Activated B cell treated with CpG ODN at 0.5 μM for 24 hours (primary cell): Measurements from ENCODE around the gene ALLC. TPM values are rescaled to one million over a fixed set of nuclear protein-coding genes. Genes with fewer than 3 reads are reported as not detected.
A peak's percentile ranks its signal among the peaks of the same experiment; 100 is the strongest.

Experiments used
- ATAC-seq: fragments of 200-7000 bp; cut with Tn5 transposase; one replicate; pipeline ENCODE4 v1.10.0; 2021; ENCODE audit warnings: low read depth, mild to moderate bottlenecking, moderate library complexity
- CTCF ChIA-PET: fragments of 350-600 bp; sonication (Branson Sonifier 250); formaldehyde crosslinking; loops from one replicate; lab custom pipeline; 2021; ENCODE audit warnings: antibody characterized with exemption; lab: Charles Lee
- POLR2A ChIA-PET: fragments of 350-600 bp; sonication (Branson Sonifier 250); formaldehyde crosslinking; loops from one replicate; lab custom pipeline; 2021; ENCODE audit warnings: antibody characterized with exemption; lab: Charles Lee
- DNase-seq: peaks from one replicate; pipeline ENCODE4 v3.0.0; 2022
- H3K27ac Mint-ChIP-seq: one replicate; pipeline ENCODE4 v1.8.0; 2020; ENCODE audit warnings: mixed read lengths
- H3K27me3 Mint-ChIP-seq: one replicate; pipeline ENCODE4 v1.8.0; 2021; ENCODE audit warnings: mixed read lengths
- H3K36me3 Mint-ChIP-seq: one replicate; pipeline ENCODE4 v1.8.0; 2021; ENCODE audit warnings: low read depth, mixed read lengths
- H3K4me1 Mint-ChIP-seq: one replicate; pipeline ENCODE4 v1.8.0; 2021; ENCODE audit warnings: mixed read lengths
- H3K4me3 Mint-ChIP-seq: one replicate; pipeline ENCODE4 v1.8.0; 2020; ENCODE audit warnings: mild to moderate bottlenecking, mixed read lengths
- H3K9me3 Mint-ChIP-seq: one replicate; pipeline ENCODE4 v1.8.0; 2020; ENCODE audit warnings: mixed read lengths
- intact Hi-C: fragments of 100-400 bp; cut with micrococcal nuclease; formaldehyde crosslinking; loops from one replicate; pipeline ENCODE4 v1.15.1; 2024
- total RNA-seq: library from RNA; stranded (reverse); gene quantifications from 2 replicates; pipeline ENCODE4 v1.2.3, GENCODE V29; 2022
- TF ChIP-seq, protein P1 (sequence below): fragments of 200-600 bp; IDR thresholded peaks from one replicate; pipeline ENCODE4 v1.8.0; 2022; ENCODE audit warnings: antibody characterized with exemption, mild to moderate bottlenecking

The ALLC gene
- total RNA-seq, 1 donor from 2014 or later: not detected

GRCh38 chr2:3662239-3662638, 4.2 kb downstream of the ALLC start:
- POLR2A ChIA-PET: no interaction called here
- no peaks in the 10 kb centered on the region for H3K27me3 Mint-ChIP-seq
- no peak overlapping the region for H3K4me3 Mint-ChIP-seq
- TF ChIP-seq, protein P1, sequence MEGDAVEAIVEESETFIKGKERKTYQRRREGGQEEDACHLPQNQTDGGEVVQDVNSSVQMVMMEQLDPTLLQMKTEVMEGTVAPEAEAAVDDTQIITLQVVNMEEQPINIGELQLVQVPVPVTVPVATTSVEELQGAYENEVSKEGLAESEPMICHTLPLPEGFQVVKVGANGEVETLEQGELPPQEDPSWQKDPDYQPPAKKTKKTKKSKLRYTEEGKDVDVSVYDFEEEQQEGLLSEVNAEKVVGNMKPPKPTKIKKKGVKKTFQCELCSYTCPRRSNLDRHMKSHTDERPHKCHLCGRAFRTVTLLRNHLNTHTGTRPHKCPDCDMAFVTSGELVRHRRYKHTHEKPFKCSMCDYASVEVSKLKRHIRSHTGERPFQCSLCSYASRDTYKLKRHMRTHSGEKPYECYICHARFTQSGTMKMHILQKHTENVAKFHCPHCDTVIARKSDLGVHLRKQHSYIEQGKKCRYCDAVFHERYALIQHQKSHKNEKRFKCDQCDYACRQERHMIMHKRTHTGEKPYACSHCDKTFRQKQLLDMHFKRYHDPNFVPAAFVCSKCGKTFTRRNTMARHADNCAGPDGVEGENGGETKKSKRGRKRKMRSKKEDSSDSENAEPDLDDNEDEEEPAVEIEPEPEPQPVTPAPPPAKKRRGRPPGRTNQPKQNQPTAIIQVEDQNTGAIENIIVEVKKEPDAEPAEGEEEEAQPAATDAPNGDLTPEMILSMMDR: no peak
- CTCF ChIA-PET: interaction anchor here (0.7 kb wide), 1 partner anchor 239 kb away, joined by 3 read pairs; no protein-coding TSS in a partner anchor
- intact Hi-C loops: no loop called here
- no peaks in the 10 kb centered on the region for H3K36me3 Mint-ChIP-seq
- DNase-seq: no peak
- peaks cover 25% of the 10 kb centered on the region for H3K4me1 Mint-ChIP-seq
- no peaks in the 10 kb centered on the region for H3K9me3 Mint-ChIP-seq
- H3K27ac Mint-ChIP-seq: peak overlapping the region; percentile 32
- no peak for ATAC-seq

DNA sequence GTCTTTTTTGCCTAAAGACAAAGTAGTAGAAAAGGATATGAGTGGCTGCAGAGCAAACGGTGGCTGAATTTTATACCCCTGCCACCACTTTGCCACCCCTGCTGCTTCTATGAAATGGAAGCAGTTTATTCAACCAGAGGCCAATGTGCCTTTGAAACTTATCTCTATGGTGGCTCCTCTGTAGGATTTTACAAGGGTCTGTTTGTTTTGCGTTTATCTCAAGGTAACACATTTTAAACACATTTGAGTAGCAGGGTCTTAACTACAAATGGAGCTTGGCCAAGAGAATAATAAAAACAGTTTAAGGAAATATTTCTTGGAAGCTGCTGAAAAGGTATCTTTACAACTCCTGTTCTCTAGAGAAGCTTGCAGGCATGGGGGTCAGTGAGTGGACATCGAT, 6.1 kb downstream of the ALLC start:
- H3K4me1 Mint-ChIP-seq: peaks cover 25% of the 10 kb centered on the region
- ATAC-seq (no peak), DNase-seq (no peak)
- POLR2A ChIA-PET: no interaction called here
- intact Hi-C loops: no loop called here
- no peak overlapping the region for H3K4me3 Mint-ChIP-seq
- H3K36me3 Mint-ChIP-seq: no peaks in the 10 kb centered on the region
- H3K27ac Mint-ChIP-seq: no peak overlapping the region
- H3K9me3 Mint-ChIP-seq: no peaks in the 10 kb centered on the region
- TF ChIP-seq, protein P1: no peak
- H3K27me3 Mint-ChIP-seq: peaks cover 2% of the 10 kb centered on the region
- CTCF ChIA-PET: no interaction called here

- ATAC-seq: no peak
- ChIA-PET POLR2A (no interaction called here), CTCF (no interaction called here)
- Mint-ChIP-seq H3K4me1 (peaks cover 20% of the 10 kb centered on the region), H3K27ac (no peak overlapping the region), H3K36me3 (no peaks in the 10 kb centered on the region), H3K4me3 (no peak overlapping the region), H3K27me3 (peaks cover 5% of the 10 kb centered on the region), H3K9me3 (no peaks in the 10 kb centered on the region)
- TF ChIP-seq, protein P1: no peak
- no peak for DNase-seq
- intact Hi-C loops: no loop called here
Observed at GRCh38 chr2:3664925-3665324, 6.9 kb downstream of the ALLC start.

DNA sequence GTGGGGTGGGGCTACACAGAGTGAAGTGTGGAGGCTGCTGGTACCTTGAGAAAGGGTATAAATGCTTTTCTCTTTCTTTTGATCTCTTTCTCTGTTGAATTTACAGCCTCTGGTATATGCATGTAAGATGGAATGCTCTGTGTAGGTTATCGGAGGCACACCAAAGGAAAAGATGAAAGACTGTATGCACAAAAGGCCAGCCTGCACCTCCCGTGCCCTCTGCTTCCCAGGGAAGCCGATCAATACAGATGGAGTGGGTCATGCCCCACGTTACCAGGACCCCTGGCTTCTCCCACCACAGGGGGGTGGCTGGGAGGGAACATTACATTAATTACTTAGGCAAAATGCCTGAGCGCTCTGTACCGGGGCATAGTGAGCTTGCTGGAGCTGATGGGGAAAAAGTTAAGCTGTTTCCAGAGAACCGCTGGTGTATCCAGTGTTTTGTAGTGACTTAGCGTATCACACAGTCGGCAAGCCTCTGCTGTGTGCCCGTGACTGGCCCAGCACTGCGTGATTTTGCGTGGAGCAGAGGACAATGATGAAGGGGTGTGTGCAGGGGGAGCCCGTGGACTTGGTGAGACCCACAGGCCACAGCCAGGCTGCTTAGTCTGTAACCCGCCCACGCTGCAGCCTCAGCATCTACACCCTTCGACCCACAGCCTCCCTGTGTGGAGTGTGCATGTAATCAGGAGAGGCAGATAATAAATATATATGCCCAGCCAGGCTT, 8.0 kb downstream of the ALLC start:
- Mint-ChIP-seq H3K27ac (no peak overlapping the region), H3K4me3 (no peak overlapping the region), H3K36me3 (no peaks in the 10 kb centered on the region), H3K9me3 (no peaks in the 10 kb centered on the region), H3K27me3 (peaks cover 5% of the 10 kb centered on the region), H3K4me1 (peaks cover 11% of the 10 kb centered on the region)
- CTCF ChIA-PET: no interaction called here
- ATAC-seq: no peak
- TF ChIP-seq, protein P1: no peak
- intact Hi-C loops: no loop called here
- DNase-seq: no peak
- POLR2A ChIA-PET: no interaction called here

DNA sequence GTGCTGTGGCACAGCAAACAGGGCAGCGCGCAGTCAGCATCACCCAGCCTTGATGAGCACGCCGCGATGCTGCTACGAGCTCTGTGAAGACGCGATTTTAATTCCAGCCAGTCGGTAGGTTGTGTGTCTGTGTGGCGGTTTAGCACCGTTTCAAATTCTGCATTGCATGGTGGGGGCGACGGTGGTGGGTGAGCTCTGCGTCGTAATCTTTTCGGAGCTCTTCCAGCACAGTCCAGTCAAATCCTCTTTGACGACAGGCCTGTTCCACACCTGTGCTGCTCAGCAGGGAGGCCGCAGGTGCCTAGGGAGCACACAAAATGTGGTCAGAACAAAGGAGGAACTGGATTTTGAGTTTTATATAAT, 8.6 kb downstream of the ALLC start:
- Mint-ChIP-seq H3K4me3 (no peak overlapping the region), H3K4me1 (peaks cover 6% of the 10 kb centered on the region), H3K27me3 (peaks cover 5% of the 10 kb centered on the region), H3K9me3 (no peaks in the 10 kb centered on the region), H3K36me3 (no peaks in the 10 kb centered on the region), H3K27ac (no peak overlapping the region)
- intact Hi-C loops: no loop called here
- DNase-seq (no peak), ATAC-seq (no peak)
- ChIA-PET CTCF (no interaction called here), POLR2A (no interaction called here)
- TF ChIP-seq, protein P1: no peak
